Islet of Langerhans (tissue), 1 donor: ENCODE results near the gene USP7.
"Not testable (repeated sequence)": the region's sequence is repeated elsewhere in the genome, so short reads cannot be mapped to it uniquely, and the experiment has no call there.

ENCODE experiments used
- FAIRE-seq: peaks from one replicate; lab custom pipeline; 2011; peaks lifted over from hg19 to GRCh38; lab: Jason Lieb, UNC

The USP7 gene

DNA sequence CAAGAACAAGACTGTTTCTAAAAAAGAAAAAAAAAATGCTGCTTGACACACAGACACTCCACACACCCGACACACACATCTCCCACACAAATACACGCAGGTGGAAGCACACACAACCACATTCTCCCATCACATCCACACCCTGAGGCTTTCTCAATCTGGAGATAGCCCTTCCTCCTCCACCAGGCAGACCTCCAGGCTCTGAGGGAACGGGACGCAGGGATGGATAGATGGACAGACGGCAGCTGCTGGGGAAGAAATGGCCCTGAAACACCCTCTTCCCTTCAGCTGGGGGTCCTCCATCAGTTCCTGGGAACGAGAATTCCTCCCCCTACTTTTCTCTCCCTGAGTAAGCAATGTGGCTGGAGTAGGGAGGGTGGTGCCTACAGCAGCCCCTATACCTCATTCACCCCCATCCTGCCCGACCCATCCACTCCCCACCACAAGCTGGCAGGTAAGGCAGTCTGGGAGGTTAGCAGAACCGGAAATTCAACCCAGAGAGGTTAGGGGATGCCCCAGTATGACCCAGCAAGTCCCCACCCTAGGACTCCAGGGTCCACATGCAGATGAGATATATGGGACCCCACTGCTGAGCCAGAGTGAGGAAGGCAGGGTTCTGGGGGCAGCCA lies 85.7 kb downstream of the USP7 start:
- no peak for FAIRE-seq

- not testable (repeated sequence) for FAIRE-seq
Measured at GRCh38 chr16:8875317-8875716, 88.4 kb downstream of the USP7 start.

GRCh38 chr16:8874388-8874787 lies 89.3 kb downstream of the USP7 start:
- no peak for FAIRE-seq

DNA sequence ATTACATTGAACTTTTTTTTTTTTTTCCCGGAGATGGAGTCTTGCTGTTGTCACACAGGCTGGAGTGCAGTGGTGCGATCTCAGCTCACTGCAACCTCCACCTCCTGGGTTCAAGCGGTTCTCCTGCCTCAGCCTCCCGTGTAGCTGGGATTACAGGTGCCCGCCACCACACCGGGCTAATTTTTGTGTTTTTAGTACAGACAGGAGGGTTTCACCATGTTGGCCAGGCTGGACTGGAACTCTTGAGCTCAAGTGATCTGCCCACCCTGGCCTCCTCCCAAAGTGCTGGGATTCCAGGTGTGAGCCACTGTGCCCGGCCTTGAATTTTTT lies 89.9 kb downstream of the USP7 start:
- FAIRE-seq = not testable (repeated sequence)

DNA sequence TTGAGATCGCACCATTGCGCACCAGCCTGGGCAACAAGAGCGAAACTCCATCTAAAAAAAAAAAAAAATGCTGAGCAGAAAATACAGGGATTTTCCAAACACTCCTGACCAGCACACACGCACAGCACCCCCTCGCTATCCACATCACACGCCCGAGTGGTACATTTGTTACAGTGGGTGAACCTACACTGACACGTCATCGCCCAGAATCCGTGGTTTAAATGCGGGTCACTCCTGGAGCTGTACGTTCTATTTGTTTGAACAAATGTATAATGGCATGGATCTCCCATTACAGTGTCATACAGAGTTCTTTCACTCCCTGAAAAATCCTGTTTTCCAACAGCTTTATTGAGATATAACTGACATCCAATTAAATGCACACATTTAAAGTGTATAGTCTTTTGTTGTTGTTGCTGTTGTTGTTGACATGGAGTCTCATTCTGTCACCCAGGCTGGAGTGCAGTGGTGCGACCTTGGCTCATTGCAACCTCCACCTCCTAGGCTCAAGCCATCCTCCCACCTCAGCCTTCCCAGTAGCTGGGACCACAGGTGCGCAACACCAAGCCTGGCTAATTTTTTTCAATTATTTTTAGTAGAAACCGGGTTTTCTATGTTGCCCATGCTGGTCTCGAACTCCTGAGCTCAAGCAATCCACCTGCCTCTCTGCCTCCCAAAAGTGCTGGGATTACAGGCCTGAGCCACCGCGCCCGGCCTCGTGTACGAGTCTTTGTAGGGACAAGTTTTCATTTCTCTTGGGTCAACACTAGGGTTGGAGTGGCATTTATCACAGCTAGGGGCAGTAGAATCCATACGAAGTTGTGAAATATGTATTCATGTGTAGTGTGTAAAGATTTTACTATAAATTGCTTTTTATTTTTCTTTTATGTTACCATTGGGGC lies 90.5 kb downstream of the USP7 start:
- no peak for FAIRE-seq

DNA sequence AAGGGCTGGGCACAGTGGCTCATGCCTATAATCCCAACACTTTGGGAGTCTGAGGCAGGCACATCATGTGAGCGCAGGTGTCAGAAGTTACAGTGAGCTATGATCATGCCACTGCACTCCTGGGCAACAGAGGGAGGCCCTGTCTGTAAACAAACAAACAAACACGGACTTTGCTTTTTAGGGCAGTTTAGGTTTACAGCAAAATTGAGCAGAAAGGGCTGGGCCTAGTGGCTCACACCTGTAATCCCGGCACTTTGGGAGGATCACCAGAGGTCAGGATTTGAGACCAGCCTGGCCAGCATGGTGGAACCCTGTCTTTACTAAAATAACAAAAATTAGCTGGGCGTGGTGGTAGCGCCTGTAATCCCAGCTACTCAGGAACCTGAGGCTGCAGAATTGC lies 91.6 kb downstream of the USP7 start:
- FAIRE-seq = no peak

DNA sequence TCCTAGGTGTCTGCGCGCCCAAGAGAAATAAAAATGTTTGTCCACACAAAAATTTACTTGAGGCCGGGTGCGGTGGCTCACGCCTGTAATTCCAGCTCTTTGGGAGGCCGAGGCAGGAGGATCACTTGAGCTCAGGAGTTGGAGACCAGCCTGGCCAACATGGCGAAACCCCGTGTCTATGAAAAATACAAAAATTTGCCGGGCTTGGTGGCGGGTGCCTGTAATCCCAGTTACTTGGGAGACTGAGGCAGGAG lies 93.8 kb downstream of the USP7 start:
- FAIRE-seq = not testable (repeated sequence)

DNA sequence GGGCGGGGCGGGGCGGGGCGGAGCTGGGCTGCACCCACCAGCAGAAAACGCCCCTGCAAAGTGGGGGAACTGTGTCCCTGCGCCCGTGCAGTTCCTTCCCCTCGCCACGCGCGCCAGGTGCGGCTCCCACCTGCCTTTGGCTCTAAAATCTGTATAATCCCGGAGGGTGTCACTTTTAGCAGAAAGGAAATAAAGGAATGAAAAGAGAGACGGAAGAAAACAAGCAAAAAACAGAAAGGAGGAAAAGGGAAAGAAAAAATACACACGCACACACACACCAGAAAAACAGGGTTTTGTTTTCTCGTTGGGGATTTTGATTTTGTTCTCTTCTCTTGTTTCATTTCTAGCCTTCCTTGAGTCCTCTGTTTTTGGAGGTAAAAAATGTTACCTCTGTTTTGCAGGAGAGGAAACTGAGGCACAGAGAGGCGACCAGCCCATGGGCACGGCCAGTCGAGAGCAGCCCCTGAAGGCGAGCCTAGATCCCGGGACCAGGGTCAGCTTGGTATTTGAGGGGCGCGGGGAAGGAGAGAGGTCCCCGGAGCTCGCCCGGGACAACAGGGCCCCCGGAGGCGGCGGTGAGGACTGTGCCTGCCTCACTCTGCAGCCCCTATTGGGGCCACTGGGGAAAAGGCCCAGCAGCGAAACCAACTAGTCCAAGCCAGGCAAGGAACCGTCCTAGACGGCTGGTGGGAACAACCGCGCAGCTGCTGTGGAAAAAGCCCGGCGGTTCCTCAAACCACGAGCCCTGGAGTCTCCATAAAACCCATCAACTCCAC lies 94.3 kb downstream of the USP7 start:
- FAIRE-seq = no peak

DNA sequence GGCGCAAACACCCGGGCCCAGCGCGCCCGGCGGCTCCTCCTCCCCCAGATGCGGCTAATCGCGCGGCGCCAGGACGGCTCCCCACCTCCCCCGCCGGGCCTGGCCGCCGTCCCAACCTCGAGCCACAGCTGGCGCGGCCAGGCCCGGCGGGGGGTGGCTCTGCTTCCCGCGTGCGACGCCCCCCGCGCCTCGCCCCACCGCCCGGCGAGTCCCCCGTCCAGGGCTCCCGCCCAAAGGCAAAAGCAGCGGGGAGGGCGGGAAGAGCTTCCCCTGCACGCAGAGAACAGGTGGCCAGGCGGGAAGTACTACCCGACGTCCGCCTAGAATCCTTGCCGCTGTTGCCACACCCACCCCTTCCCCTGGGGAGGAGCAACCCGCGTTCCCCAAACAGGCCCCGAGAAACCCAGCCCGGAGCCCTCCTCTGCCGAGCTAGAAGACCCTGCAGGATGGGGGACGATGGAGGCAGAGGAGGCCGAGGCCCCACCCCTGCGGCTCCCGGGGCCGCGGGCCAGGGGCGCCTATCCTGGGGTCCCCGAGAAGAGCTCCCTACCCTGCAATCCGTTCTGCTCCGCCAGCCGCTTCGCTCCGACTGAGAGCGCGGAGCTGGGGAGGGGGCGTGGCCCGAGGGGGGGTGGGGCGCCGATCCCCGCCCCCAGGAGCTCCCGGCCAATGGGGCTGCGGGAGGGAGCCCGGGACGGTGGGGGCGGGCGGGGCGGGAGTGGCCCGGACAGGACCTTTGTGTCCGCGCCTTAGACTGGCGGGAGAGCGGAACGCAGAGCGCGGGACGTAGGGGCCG lies 95.1 kb downstream of the USP7 start, which contains the start of gene CARHSP1:
Gene CARHSP1, minus strand, starts transcription at position 591 of the 796 bp plus-strand sequence. CDS start 9,678 bp downstream, outside the sequence.
- no peak for FAIRE-seq

DNA sequence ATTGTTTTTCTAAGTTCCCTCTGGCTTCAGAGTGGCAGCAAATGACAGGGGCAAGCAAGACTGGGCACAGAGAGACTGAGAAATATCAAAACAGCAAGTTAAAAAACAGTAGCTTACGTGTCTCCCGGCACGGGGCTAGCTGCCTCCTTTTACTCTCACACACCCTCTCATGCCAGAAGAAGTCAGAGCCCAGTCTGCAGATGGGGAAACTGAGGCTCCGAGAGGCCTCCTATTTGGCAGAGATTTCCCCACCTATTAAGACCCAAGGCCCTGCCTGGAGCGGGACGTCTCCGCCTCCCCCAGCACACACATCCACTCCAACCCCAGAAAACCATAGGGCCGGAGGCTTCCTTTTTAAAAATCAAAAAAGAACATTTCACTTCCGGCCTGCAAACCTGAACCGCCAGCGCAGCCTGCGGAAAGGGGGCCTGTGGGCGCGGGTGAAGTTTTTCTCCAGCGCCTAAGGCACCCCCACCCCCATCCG lies 95.7 kb downstream of the USP7 start:
- FAIRE-seq = no peak

GRCh38 chr16:8867216-8867931 lies 96.3 kb downstream of the USP7 start:
- no peak for FAIRE-seq

GRCh38 chr16:8866884-8867215 lies 96.9 kb downstream of the USP7 start:
- FAIRE-seq = no peak

GRCh38 chr16:8866118-8866883 lies 97.4 kb downstream of the USP7 start:
- no peak for FAIRE-seq

GRCh38 chr16:8865145-8865882 lies 98.4 kb downstream of the USP7 start:
- no peak for FAIRE-seq

DNA sequence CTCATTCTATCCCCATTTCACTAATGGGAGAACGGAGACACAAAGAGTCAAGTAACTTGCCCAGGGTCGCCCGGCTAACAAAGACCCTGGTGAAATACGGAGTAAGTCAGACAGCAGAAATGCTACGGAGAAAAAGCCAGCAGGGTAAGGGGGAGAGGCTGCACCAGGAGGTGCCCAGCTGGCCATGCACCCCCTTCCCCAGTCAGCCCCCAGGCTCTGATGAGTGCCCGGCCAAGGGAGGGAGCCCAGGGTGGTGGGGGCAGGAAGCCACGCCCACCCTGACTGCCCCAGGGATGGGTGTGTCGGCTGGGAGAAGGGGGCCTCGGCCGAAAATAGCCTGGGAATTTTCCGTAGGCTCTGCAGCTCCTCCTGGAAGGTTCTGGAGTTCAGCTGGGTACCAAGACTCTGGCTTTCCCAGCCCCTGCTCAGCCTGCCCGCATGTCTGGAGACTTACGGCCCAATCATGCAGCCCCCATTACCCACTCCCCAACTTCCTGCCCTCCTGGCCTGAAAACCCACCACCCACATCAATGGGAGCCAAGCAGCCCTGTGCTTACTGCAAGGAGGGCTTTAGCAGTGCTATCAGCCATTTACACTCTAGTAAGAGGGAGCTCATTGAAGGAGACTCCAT lies 99.1 kb downstream of the USP7 start:
- FAIRE-seq = no peak

- FAIRE-seq = no peak
Measured at GRCh38 chr16:8863594-8864424, 99.9 kb downstream of the USP7 start.

DNA sequence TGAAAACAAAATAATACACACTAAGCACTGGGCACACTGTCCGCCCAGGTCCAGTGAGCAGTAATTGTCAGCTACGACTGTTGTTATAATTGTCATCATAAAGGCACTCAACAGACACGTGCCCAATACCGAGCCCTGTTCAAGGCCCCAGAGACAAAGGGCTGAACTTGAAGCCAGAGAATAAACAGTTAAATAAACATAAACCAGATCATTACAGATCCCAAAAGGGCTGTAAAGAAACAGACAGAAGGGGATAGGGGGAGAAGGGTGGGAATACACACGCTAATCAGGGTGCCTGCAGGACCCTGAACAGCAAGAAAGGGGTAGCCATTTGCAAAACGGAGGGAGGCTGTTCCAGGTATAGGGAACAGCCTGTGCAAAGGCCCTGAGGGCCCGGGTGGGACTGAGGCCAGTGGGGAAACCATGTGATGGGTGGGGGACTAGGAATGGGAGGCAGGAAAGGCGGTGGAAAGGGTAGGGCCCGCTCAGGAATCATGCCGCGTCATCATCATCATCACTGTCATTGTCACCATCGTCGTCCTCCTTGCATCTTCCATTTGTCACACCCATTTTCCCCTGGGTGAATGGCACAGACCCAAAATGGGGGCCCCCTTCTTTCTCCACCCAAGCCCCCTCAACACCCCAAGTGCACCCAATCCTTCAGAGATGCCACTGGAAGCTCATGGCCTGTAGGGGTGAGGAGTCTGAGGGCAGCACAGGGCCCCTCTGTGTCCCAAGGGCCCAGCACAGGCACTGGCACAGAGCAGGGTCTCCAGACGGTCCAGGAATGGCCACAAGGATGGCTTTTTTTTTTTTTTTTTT lies 101.2 kb downstream of the USP7 start:
- no peak for FAIRE-seq
